Chondrocyte (in vitro differentiated cells): ENCODE results near the gene MTFR1L. TPM values are rescaled to one million over a fixed set of nuclear protein-coding genes. Genes with fewer than 3 reads are reported as not detected.
"Not testable (repeated sequence)": the region's sequence is repeated elsewhere in the genome, so short reads cannot be mapped to it uniquely, and the experiment has no call there.

Experiments
- DNase-seq: peaks from one replicate; pipeline ENCODE4 v3.0.0; 2021; ENCODE audit warnings: mixed read lengths, low spot score
- H3K27ac Mint-ChIP-seq: one replicate; pipeline ENCODE4 v1.8.0; 2021; ENCODE audit warnings: mild to moderate bottlenecking, moderate library complexity, mixed read lengths; ENCODE audit not compliant: unreplicated experiment
- H3K27me3 Mint-ChIP-seq: 2 replicates; pipeline ENCODE4 v1.8.0; 2021; ENCODE audit warnings: low read depth, mixed read lengths
- H3K36me3 Mint-ChIP-seq: 2 replicates; pipeline ENCODE4 v1.8.0; 2021; ENCODE audit warnings: low read depth, mixed read lengths
- H3K4me1 Mint-ChIP-seq: 2 replicates; pipeline ENCODE4 v1.8.0; 2021; ENCODE audit warnings: low read depth, mild to moderate bottlenecking, mixed read lengths
- H3K4me3 Mint-ChIP-seq: one replicate; pipeline ENCODE4 v1.8.0; 2021; ENCODE audit warnings: mild to moderate bottlenecking, moderate library complexity, mixed read lengths; ENCODE audit not compliant: unreplicated experiment
- H3K9me3 Mint-ChIP-seq: 2 replicates; pipeline ENCODE4 v1.8.0; 2021; ENCODE audit warnings: low read depth, mixed read lengths
- total RNA-seq: library from RNA; stranded (reverse); gene quantifications from 3 replicates; pipeline ENCODE4 v1.2.1, GENCODE V29; 2021
- TF ChIP-seq, protein P1 (sequence below): fragments of 200-600 bp; sonication (generic); IDR thresholded peaks from 2 replicates; pipeline ENCODE4 v1.5.0; 2021; ENCODE audit warnings: antibody characterized with exemption, mild to moderate bottlenecking, moderate library complexity

The MTFR1L gene
- total RNA-seq, 1 donor from 2014 or later, result 51.2 TPM

DNA sequence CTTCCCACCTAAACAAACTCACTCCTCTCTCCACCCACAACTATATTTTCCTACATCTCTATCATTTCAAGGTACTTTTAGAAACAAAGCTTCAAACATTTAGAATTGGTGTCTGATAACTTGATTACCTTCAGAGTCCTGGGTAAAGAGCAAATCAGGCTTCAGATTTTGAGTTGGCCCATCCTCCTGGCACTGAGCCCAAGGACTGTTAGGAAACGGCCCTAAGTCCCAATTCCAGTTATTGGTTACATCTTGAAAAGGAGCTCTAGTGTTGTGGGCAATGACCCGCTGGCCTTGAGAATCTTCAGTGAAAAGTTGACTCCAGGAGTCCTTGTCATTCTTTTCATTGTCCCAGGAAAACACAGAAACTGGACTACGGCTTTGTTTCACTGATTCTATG is 15.1 kb downstream of the MTFR1L start:
- H3K27ac Mint-ChIP-seq, result peak overlapping the region; percentile 2
- TF ChIP-seq, protein P1, sequence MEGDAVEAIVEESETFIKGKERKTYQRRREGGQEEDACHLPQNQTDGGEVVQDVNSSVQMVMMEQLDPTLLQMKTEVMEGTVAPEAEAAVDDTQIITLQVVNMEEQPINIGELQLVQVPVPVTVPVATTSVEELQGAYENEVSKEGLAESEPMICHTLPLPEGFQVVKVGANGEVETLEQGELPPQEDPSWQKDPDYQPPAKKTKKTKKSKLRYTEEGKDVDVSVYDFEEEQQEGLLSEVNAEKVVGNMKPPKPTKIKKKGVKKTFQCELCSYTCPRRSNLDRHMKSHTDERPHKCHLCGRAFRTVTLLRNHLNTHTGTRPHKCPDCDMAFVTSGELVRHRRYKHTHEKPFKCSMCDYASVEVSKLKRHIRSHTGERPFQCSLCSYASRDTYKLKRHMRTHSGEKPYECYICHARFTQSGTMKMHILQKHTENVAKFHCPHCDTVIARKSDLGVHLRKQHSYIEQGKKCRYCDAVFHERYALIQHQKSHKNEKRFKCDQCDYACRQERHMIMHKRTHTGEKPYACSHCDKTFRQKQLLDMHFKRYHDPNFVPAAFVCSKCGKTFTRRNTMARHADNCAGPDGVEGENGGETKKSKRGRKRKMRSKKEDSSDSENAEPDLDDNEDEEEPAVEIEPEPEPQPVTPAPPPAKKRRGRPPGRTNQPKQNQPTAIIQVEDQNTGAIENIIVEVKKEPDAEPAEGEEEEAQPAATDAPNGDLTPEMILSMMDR, result no peak
- H3K36me3 Mint-ChIP-seq, result peaks cover 16% of the 10 kb centered on the region

DNA sequence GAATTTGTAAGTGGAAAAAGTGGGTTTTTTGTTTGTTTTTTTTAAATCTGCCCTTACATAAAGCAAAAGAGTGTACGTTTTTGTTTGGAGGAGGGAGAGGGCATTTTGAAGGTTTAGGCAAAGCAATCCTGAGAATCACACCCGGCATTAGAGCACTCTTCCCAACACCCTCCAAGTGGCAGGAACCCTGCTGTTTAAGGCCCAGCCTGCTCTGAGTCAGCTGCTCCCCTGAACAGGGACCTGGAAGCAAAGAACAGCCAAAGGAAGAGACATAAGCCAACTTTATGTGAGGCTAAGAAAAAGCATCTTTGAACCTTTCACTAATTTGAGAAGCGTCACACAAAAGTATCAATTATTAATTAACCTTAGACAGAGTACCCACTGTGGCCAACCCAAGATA is 16.9 kb downstream of the MTFR1L start:
- H3K27ac Mint-ChIP-seq, result no peak overlapping the region
- no peak overlapping the region for H3K4me3 Mint-ChIP-seq
- TF ChIP-seq, protein P1, result no peak
- DNase-seq, result no peak
- peaks cover 27% of the 10 kb centered on the region for H3K4me1 Mint-ChIP-seq
- peaks cover 4% of the 10 kb centered on the region for H3K9me3 Mint-ChIP-seq
- peaks cover 9% of the 10 kb centered on the region for H3K36me3 Mint-ChIP-seq
- no peaks in the 10 kb centered on the region for H3K27me3 Mint-ChIP-seq

More for the DNA sequence above, 15.1 kb downstream of the MTFR1L start:
- peaks cover 27% of the 10 kb centered on the region for H3K4me1 Mint-ChIP-seq
- no peak overlapping the region for H3K4me3 Mint-ChIP-seq
- no peak for DNase-seq
- peaks cover under 1% of the 10 kb centered on the region for H3K9me3 Mint-ChIP-seq
- H3K27me3 Mint-ChIP-seq, result no peaks in the 10 kb centered on the region

DNA sequence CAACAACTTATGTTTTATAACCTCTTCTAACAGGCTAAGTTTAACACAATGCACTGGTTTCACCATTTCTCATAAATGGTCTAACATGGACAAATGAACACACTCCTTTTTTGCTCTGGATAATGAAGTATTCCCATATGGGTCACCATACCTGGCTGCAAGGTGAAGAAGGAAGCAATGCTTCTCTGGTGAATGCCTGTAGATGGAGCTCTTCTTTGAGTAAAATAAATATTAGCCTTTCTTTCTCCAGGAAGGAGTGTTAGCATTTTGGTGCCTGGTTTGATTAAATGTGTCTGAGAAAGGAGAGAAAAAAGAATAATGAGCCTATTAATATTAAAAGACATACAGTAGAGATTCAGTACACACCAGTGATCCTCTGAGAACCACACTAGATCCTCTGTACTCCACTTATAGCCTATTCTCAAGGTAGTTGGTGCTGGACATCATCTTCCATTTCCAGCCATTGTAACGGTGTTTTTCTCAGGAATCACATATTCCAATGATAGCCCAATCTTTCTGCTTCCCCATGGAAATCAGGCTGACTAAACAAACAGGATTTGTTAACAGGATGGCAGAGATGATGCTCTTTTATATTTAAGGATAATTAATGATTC is 17.6 kb downstream of the MTFR1L start:
- peaks cover 4% of the 10 kb centered on the region for H3K9me3 Mint-ChIP-seq
- TF ChIP-seq, protein P1, result peak; percentile 69
- peaks cover 6% of the 10 kb centered on the region for H3K36me3 Mint-ChIP-seq
- DNase-seq, result no peak
- H3K4me1 Mint-ChIP-seq, result peaks cover 27% of the 10 kb centered on the region
- no peak overlapping the region for H3K27ac Mint-ChIP-seq
- no peaks in the 10 kb centered on the region for H3K27me3 Mint-ChIP-seq
- no peak overlapping the region for H3K4me3 Mint-ChIP-seq

DNA sequence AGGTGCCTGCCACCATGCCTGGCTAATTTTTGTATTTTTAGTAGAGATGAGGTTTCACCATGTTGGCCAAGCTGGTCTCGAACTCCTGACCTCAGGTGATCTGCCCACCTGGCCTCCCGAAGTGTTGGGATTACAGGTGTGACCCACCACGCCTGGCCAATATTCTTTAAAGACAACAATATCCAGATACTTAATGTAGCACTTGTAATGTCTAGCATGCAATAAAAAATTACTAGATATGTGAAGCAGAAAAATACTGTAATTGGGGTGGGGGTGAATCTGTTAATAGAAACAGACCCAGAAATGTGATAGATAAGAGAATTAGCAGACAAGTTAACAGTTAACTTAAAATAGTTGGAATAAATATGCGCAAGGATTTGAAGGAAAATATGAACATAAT is 20.1 kb downstream of the MTFR1L start:
- H3K4me3 Mint-ChIP-seq, DNase-seq, H3K9me3 Mint-ChIP-seq, H3K36me3 Mint-ChIP-seq, H3K27me3 Mint-ChIP-seq, H3K27ac Mint-ChIP-seq: not testable (repeated sequence)
- peaks cover 28% of the 10 kb centered on the region for H3K4me1 Mint-ChIP-seq

DNA sequence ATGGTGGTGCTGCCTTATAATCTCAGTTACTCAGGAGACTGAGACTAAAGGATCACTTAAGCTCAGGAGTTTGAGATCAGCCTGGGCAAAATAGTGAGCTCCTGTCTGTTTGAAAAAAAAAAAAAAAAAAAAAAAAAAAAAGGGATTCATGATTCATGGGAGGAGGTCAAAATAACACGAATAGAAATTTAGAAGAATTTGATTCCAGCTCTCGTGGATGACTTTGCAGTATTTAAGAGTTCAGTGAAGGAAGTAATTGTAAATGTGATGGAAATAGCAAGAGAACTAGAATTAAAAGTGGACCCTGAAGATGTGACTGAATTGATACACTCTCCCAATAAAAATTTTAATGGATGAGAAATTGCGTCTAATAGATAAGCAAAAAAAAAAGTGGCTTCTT is 23.7 kb downstream of the MTFR1L start:
- Mint-ChIP-seq H3K4me1 (peaks cover 3% of the 10 kb centered on the region), H3K27me3 (no peaks in the 10 kb centered on the region), H3K36me3 (peaks cover 1% of the 10 kb centered on the region), H3K9me3 (peaks cover 4% of the 10 kb centered on the region), H3K4me3 (no peak overlapping the region), H3K27ac (no peak overlapping the region)
- DNase-seq, result no peak
- TF ChIP-seq, protein P1, result no peak
